ENCODE results near the gene REC8.
A peak's percentile ranks its signal among the peaks of the same experiment; 100 is the strongest.
"Not testable (repeated sequence)": the region's sequence is repeated elsewhere in the genome, so short reads cannot be mapped to it uniquely, and the experiment has no call there.

Gene REC8

GRCh38 chr14:24206260-24207103 is 34.6 kb downstream of the REC8 start:
- no peak for DNase-seq

- no peak for DNase-seq
Measured at GRCh38 chr14:24207104-24207551, 35.2 kb downstream of the REC8 start.

- DNase-seq, result no peak
Measured at GRCh38 chr14:24207625-24208024, 35.7 kb downstream of the REC8 start.

GRCh38 chr14:24211311-24211710 is 39.4 kb downstream of the REC8 start:
- DNase-seq, result no peak

- DNase-seq, result peak; percentile 79
Measured at GRCh38 chr14:24212924-24213865, 41.3 kb downstream of the REC8 start, which contains the start of gene CHMP4A. Gene CHMP4A (minus strand): TSS chr14:24213488. CDS start chr14:24213439, 49 bp downstream.

- DNase-seq, result no peak
Measured at GRCh38 chr14:24213866-24214662, 42.2 kb downstream of the REC8 start.

- DNase-seq, result peak; percentile 24
Measured at GRCh38 chr14:24215495-24216344, 43.8 kb downstream of the REC8 start, which contains the start of gene MDP1. Gene MDP1 (minus strand): TSS chr14:24216066. CDS start chr14:24215955, 111 bp downstream.

- DNase-seq, result no peak
Measured at GRCh38 chr14:24216345-24216699, 44.4 kb downstream of the REC8 start.

- DNase-seq, result not testable (repeated sequence)
Measured at GRCh38 chr14:24216876-24217275, 45.0 kb downstream of the REC8 start.

GRCh38 chr14:24219080-24219479 is 47.2 kb downstream of the REC8 start:
- DNase-seq, result no peak

GRCh38 chr14:24219521-24219920 is 47.6 kb downstream of the REC8 start:
- no peak for DNase-seq

- not testable (repeated sequence) for DNase-seq
Measured at GRCh38 chr14:24222987-24223386, 51.1 kb downstream of the REC8 start.

GRCh38 chr14:24224618-24225071 is 52.8 kb downstream of the REC8 start:
- DNase-seq, result no peak

- DNase-seq, result no peak
Measured at GRCh38 chr14:24226473-24226872, 54.6 kb downstream of the REC8 start.

- DNase-seq, result no peak
Measured at GRCh38 chr14:24228902-24229301, 57.0 kb downstream of the REC8 start.

Data from NCI-H1417 treated with DMSO at 0.1 percent for 48 hours (cell line).